Type B pancreatic cell (in vitro differentiated cells): ENCODE results near the gene CRTC1. TPM values are rescaled to one million over a fixed set of nuclear protein-coding genes. Genes with fewer than 3 reads are reported as not detected.

Experiments
- DNase-seq: peaks from one replicate; pipeline ENCODE4 v3.0.0; 2021; ENCODE audit warnings: mixed read lengths; ENCODE audit not compliant: unreplicated experiment; ENCODE audit errors: extremely low spot score
- H3K27ac Mint-ChIP-seq: 2 replicates; pipeline ENCODE4 v1.8.0; 2021; ENCODE audit warnings: mild to moderate bottlenecking, mixed read lengths
- H3K27me3 Mint-ChIP-seq: 2 replicates; pipeline ENCODE4 v1.8.0; 2021; ENCODE audit warnings: mixed read lengths
- H3K36me3 Mint-ChIP-seq: 2 replicates; pipeline ENCODE4 v1.8.0; 2021; ENCODE audit warnings: mixed read lengths
- H3K4me1 Mint-ChIP-seq: one replicate; pipeline ENCODE4 v1.8.0; 2021; ENCODE audit warnings: mixed read lengths; ENCODE audit not compliant: unreplicated experiment
- H3K4me3 Mint-ChIP-seq: 2 replicates; pipeline ENCODE4 v1.8.0; 2021; ENCODE audit warnings: mild to moderate bottlenecking, mixed read lengths
- H3K9me3 Mint-ChIP-seq: 2 replicates; pipeline ENCODE4 v1.8.0; 2021; ENCODE audit warnings: mixed read lengths
- CTCF ChIP-seq: fragments of 200-600 bp; sonication (generic); conservative IDR thresholded peaks from 2 replicates; pipeline ENCODE4 v1.5.0; 2021; ENCODE audit warnings: antibody characterized with exemption, mild to moderate bottlenecking
- total RNA-seq: library from RNA; stranded (reverse); gene quantifications from 2 replicates; pipeline ENCODE4 v1.2.1, GENCODE V29; 2021; ENCODE audit warnings: low replicate concordance

CRTC1 gene
- total RNA-seq, 1 donor from 2014 or later = 20.2 TPM

- TF ChIP-seq CTCF = no peak
- H3K27ac Mint-ChIP-seq = no peak overlapping the region
- no peak for DNase-seq
- no peak overlapping the region for H3K4me3 Mint-ChIP-seq
- peaks cover 3% of the 10 kb centered on the region for H3K36me3 Mint-ChIP-seq
- peaks cover 8% of the 10 kb centered on the region for H3K4me1 Mint-ChIP-seq
- H3K9me3 Mint-ChIP-seq = no peaks in the 10 kb centered on the region
- H3K27me3 Mint-ChIP-seq = no peaks in the 10 kb centered on the region
Measured at GRCh38 chr19:18746401-18747325, 63.2 kb downstream of the CRTC1 start.

GRCh38 chr19:18749362-18750231 lies 66.1 kb downstream of the CRTC1 start:
- no peak for TF ChIP-seq CTCF
- peaks cover 8% of the 10 kb centered on the region for H3K4me1 Mint-ChIP-seq
- DNase-seq = no peak
- no peak overlapping the region for H3K4me3 Mint-ChIP-seq
- H3K27ac Mint-ChIP-seq = no peak overlapping the region
- H3K27me3 Mint-ChIP-seq = no peaks in the 10 kb centered on the region
- peaks cover 8% of the 10 kb centered on the region for H3K36me3 Mint-ChIP-seq
- H3K9me3 Mint-ChIP-seq = no peaks in the 10 kb centered on the region

- Mint-ChIP-seq H3K4me1 (peaks cover 8% of the 10 kb centered on the region), H3K36me3 (peaks cover 8% of the 10 kb centered on the region), H3K4me3 (no peak overlapping the region), H3K27ac (no peak overlapping the region), H3K27me3 (no peaks in the 10 kb centered on the region), H3K9me3 (no peaks in the 10 kb centered on the region)
- TF ChIP-seq CTCF = no peak
- no peak for DNase-seq
Measured at GRCh38 chr19:18750295-18750970, 67.0 kb downstream of the CRTC1 start.

- Mint-ChIP-seq H3K4me1 (peaks cover 5% of the 10 kb centered on the region), H3K27me3 (no peaks in the 10 kb centered on the region)
Measured at GRCh38 chr19:18751571-18751970, 68.1 kb downstream of the CRTC1 start.

More at GRCh38 chr19:18751571-18751970, 68.1 kb downstream of the CRTC1 start:
- H3K36me3 Mint-ChIP-seq = peaks cover 8% of the 10 kb centered on the region
- TF ChIP-seq CTCF = no peak
- H3K9me3 Mint-ChIP-seq = no peaks in the 10 kb centered on the region
- H3K4me3 Mint-ChIP-seq = no peak overlapping the region
- no peak for DNase-seq
- no peak overlapping the region for H3K27ac Mint-ChIP-seq
